ENCODE data around the gene HDAC3.

The HDAC3 gene

DNA sequence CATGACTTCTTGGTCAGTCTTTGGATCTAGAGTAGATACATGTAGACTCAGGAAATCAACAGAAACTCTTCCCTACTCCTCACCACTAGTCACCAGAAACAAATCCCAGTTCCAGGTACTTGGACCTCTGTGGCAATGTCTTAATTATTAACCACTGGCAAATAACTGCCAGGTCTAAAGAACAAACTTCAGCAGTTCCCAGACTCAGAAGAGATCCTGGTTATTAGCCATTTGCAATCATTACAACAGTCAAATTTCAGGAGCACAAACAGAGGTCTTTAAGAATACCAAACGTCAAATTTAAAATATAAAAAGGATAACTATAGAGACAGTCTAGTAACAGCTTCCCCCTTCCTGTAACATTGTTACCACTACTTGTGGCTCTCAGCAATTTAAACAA, 28.1 kb downstream of the HDAC3 start:
- in situ Hi-C loops (cut with HindIII; ENCODE audit: low sequenced_read_pairs) = no loop called here

DNA sequence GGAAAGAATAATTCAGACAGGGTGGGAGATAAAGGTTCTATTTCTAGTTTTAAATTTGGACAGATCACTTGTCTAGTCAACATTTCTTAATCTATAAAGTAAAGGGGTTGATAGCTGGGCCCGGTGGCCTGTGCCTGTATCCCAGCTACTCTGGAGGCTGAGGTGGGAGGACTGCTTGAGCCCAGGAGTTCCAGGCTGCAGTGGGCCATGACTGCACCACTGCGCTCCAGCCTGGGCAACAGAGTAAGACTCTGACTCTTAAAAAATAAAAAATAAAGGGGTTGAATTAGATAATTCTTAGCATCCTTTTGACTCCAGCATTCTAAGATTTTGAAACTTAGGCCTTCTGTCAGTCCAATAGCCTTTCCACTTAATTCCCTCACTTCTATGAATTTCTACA, 28.6 kb downstream of the HDAC3 start:
- in situ Hi-C loops (cut with HindIII; ENCODE audit: low sequenced_read_pairs) = no loop called here

DNA sequence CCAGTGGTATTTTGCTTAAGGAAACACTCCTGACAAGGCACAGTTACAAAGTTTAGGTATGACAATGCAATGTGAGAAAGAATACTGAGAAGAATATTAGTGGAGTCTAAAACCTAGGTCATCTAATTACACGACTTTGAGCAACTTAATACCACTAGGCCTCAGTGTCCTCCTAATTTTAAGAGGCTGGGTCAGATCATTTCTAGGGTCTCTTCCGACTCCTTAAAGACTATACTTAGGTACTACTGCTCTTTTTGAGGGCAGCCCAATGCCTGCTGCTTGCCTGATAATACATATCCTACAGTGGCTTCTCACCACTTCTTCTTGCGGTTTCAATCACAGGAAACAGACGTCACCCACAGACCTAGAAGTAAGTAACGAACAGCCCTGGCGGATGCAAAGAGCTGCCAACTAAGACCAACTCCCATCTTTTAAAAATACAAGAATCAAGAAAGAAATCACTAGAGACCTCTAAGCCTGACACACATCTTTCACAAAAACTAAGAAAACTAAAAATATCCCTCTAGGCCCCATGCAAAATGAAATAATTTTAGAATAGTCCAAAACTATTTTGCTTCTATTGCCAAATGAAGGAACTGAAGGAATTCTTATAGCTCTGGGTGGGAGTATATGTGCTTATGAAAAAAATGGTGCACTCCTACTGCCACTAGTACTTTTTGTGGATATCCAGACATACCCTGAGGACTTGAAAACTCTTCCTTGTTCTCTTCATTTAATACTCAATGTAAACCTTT, 30.9 kb downstream of the HDAC3 start:
- in situ Hi-C loops (cut with HindIII; ENCODE audit: low sequenced_read_pairs) = no loop called here

DNA sequence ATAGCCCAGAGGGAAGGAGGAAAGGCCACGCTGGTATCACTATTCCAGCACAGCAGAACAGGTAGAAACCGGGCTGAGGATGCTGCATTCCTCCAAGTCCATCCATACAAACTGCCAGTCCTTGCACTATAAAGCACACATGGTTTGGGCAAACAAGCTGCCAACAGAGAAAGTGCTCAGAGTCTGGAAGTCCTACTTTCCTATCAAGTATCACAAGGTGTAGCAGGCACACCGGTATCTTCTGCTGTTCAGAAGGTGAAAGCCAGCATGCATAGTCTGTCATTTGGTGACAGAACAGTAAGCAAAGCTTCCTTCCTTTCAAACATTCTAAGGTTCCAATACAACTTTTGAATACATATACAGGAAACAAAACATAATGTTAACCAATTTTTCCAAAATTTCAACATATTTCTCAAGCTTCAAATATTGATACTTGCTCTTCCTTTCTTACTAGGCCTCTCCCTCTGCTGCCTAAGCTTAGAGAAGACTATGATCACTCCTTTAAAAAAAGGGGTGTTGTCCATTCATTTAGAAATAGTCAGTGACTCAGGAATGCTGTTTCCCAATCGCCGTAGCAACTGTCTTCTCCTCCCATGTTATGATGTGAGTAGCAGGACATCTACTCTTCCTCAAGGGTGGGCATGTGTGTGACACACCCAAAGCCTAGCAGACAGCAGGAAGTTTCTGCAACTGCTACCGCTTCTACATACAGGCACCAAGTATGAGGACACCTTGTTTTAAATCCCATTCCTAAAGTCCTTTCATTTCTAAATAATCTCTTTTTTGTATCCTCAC, 32.5 kb downstream of the HDAC3 start:
- in situ Hi-C loops (cut with HindIII; ENCODE audit: low sequenced_read_pairs) = no loop called here

DNA sequence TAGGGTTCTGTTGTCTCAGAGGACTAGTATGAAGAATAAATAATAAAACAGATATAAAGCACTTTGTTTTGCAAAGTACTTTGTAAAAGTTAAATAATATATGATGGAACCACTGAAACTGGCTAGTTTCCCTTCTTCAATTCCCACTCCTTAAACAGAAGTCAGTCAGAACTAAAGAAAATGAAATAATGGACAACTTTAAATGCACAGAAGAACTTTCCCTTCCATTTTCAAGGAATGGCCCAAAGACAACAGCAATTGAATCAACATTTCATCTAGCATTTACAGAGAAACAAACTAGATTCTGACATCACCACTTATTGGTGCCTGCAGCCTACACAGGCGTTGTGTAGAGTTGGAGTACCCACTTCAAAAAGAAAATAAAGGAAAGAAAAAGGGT, 34.0 kb downstream of the HDAC3 start:
- in situ Hi-C loops (cut with HindIII; ENCODE audit: low sequenced_read_pairs) = no loop called here

DNA sequence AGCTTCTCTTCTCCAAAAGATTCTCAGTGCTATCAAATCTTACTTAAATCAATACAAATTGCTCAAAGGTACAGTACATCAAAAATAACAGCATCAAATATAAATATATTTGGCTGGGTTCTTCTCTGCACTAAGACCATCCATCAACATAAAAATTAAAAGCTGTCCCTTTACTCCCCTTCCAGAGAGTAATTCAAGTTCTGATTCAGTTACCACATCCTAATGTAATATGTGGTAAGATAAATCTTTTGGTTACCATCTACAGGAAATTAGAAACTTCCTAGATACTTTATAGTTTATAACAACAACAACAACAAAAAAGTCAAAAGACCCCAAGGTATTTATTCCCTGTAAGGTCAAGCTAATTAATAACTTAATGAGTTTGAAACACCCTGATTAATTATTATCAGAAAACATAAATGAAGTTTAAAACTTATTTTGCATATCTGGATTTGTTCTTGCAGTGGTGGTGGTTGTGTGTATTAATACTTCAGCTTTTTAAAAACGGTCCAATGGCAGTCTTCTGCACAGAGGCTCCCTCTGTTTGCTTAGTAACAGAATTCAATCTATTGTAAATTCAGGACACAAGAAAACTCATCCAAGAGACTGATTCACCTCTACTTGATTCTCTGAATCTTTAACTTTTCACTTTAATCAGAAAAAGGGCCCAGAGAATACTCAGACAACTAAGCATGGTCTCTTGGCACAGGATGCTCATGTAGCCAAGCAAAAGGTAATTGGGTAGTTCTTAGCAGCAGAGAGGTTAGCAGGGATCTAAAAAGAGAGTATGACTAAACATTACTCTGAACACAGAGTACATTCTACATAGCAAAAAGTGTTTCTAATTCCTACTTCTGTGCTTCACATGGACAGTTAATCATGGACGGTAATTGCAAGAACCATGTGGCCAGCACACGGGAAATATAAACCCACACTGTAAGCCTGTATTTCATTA, 38.0 kb downstream of the HDAC3 start:
- in situ Hi-C loops (cut with HindIII; ENCODE audit: low sequenced_read_pairs) = no loop called here

DNA sequence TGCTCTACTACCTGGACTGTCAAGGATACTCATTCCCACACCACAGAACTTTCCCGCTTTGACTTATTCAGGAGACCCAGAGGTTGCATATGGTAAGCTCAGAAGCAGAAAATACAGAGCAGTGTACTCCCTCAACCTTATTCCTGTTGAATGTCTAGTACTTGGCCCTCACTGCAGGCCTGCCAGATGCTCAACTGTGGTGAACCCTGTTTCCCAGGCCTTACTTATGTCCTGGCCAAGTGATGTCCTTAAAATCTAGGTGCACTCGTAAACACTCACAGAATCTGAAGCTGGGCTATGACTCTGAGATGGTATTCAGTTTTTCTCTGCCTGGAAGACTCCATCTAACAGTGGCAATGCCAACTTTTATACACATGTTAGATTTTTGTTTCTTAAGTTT, 38.8 kb downstream of the HDAC3 start:
- in situ Hi-C loops (cut with HindIII; ENCODE audit: low sequenced_read_pairs) = no loop called here

DNA sequence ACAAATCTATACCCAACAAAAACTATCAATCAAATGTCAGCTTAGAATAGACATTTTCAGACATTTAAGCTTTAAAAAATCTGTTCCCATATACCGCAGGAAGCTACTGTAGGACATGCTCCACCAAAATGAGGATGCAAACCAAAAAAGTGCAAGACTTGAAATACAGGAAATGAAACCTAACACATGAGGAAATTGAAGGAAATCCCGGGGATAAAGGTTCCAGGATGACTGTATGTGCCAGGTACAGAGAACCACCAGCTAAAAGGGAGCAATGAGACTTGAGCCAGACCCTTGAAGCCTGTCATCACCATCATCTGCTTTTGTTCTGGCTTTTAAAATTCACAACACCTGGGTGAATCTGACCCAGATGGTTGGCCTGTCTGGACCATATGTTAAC, 39.3 kb downstream of the HDAC3 start:
- in situ Hi-C loops (cut with HindIII; ENCODE audit: low sequenced_read_pairs) = no loop called here

DNA sequence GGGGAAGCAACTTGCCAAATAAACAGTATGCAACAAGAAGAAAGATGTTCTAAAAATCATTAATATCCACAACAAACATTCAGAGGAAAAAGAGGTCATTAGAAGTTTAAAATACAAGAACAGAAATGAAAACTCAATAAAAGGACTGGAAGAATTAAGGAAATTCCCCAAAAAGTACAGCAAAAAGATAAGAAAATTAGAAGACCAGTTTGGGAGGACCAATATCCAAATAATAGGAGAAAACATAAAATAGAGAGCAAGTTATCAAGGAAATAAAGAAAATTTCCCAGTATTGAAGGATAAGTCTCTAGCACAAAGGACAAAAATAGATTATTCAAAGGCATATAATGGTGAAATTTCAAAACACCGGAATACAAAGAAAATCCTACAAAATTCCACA, 39.8 kb downstream of the HDAC3 start:
- in situ Hi-C loops (cut with HindIII; ENCODE audit: low sequenced_read_pairs) = no loop called here

DNA sequence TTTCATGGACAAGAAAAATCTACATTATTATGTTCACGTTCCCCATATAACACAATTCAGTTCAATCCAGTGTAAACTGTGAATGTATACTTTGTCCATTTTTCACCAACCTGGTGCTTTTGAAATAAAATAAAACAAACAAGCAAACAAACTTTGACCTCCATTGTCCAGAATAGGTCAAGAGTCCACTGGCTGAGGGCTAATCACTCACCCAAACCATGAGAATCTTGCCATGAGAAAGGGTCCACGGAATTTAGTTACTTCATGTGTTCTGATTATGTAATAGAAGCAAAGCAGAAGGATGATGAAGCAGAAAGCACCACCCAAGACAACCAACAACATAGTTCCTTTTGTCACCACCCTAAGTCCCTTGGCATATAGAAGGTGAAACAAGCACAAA, 46.5 kb downstream of the HDAC3 start:
- in situ Hi-C loops (cut with HindIII; ENCODE audit: low sequenced_read_pairs) = no loop called here

DNA sequence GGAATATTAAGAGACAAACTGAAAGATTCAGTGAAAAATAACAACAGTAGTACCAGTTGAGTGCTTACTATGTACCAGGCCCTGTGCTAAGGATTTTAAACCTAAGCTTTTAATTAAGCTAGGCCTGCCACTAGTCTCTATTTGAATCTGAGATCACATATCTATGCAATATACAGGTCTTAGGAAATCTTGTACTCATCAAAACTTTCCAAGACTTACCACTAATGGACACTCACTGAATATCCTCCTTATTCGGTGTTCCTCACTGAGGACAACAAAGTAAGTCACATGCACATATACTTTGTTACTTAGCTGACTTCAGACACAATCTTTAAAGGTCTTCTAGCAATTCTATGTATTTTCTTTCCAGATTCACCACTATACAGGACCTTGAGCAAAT, 50.4 kb downstream of the HDAC3 start:
- in situ Hi-C loops (cut with HindIII; ENCODE audit: low sequenced_read_pairs) = no loop called here

DNA sequence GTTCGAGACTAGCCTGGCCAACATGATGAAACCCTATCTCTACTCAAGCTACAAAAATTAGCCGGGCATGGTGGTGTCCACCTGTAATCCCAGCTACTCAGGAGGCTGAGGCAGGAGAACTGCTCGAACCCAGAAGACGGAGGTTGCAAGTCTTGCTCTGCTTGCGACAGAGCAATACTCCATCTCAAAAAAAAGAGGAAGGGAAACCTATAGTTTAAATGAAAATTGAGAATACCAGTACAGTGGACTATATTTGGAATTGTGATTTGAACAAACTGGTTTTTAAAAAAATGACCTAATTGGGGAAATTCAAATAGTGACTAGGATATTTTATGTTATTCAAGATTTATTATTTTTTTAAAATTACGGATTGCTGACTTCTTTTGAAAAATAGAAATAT, 51.1 kb downstream of the HDAC3 start:
- in situ Hi-C loops (cut with HindIII; ENCODE audit: low sequenced_read_pairs) = no loop called here

DNA sequence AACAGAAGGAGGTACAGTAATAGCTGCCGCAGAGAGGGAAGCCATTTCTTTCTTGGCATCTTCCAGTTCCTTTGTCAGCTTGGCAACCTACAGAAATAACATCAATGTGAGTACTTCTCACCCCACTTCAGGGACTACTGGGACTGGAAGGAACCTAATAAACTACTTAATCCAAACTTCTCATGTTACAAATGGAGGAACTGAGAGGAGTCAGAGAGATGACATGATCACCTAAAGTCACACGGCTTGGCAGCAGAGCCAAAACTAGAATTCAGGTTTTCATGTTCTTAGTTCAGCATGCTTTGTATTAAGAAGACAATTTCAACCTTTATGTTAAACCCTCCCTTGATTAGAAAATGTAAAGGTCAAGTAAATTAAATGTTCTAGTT, 62.5 kb downstream of the HDAC3 start:
- in situ Hi-C loops (cut with HindIII; ENCODE audit: low sequenced_read_pairs) = no loop called here

DNA sequence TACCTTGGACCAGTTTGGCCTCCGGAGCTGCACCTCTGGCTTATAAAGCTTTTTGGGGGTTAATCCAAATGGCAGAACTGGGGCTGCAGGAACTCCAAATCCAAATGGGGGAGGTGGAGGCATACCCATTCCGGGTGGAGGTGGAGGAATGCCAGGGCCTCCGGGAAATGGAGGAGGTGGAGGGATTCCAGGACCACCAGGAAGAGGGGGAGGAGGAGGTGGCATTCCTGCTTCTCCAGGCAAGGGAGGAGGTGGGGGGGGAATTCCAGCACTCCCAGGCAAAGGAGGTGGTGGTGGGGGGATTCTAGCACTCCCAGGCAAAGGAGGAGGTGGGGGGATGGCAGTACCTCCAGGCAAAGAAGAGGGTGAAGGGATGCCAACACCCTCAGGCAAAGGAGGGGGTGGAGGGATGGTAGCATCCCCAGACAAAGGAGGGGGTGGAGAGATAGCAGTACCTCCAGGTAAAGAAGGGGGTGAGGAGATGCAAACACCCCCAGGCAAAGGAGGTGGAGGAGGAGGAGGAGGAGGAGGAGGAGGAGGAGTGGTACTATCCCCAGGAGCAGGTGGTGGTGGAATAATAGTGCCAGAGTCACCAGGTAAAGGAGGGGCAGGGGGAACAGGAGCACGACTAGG, 63.0 kb downstream of the HDAC3 start:
- in situ Hi-C loops (cut with HindIII; ENCODE audit: low sequenced_read_pairs) = no loop called here
